Bone marrow (tissue), 2 donors: ENCODE data around the gene FAM241A.
A peak's percentile ranks its signal among the peaks of the same experiment; 100 is the strongest.

ENCODE experiments used
- DNase-seq, 2 donors: peaks; one replicate each; lab custom pipeline; 2025; lab: John Stamatoyannopoulos, UW

FAM241A gene

DNA sequence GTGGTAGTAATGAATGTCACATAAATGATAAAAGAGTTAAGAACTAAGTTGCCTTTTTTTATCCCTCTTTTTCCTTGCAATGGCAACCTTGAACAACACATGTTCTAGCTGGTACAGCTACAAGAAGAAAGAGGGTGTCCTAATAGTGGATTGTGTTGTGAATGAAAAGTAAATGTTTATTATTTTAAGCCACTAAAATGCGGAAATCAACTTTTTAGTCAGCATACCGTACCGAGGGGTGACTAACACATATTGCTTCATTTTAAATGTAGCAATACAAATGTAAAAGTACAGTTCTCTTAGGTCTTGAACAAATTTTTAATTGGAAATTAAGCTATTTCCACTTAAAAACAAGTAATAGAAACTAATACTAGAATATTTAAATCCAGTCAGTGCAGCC, 68.6 kb downstream of the FAM241A start:
- DNase-seq: no peak

DNA sequence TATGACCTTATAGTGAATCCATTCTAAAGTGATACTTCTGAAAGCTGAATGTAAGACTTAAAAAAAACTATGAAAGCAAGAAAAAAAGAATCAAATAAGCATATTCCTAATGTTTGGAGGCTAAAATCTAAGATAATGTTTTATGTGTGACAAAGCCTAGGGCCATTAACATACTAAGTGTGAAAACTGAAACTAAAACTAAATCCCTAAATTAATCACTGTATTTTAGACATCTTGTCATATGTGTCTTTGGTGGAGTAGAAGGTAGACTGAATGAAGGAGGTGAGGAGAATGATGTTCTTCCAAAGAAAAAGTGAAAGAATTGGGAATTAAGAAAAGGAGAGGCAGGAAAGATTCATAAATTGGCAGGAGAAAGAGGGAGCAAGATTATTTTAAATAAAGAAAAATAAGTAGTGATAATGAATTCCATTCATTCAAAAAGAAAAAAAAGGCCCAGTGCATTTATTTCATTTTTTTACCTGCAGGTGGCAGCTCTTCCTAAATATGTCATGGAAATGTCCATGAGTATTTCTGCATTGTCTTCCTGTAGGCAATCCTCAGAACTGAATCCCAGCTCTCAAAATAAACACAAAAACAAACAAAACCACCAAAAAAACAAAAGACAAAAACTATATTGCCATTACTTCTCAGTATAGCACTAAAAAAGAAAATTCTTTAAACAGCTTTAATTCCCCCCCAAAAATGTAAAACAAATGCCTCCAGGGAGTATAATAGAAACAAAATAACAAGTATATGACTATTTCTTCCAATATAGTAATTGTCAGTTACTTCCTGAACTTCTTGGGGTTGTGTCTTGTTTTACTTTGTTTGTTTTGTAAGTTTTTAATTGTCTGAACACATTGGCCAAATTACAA, 69.4 kb downstream of the FAM241A start:
- peak in 1 of 2 donors; percentile 35 for DNase-seq

- DNase-seq: no peak
These were observed 74.6 kb downstream of the FAM241A start for GRCh38 chr4:112219826-112220366.

DNA sequence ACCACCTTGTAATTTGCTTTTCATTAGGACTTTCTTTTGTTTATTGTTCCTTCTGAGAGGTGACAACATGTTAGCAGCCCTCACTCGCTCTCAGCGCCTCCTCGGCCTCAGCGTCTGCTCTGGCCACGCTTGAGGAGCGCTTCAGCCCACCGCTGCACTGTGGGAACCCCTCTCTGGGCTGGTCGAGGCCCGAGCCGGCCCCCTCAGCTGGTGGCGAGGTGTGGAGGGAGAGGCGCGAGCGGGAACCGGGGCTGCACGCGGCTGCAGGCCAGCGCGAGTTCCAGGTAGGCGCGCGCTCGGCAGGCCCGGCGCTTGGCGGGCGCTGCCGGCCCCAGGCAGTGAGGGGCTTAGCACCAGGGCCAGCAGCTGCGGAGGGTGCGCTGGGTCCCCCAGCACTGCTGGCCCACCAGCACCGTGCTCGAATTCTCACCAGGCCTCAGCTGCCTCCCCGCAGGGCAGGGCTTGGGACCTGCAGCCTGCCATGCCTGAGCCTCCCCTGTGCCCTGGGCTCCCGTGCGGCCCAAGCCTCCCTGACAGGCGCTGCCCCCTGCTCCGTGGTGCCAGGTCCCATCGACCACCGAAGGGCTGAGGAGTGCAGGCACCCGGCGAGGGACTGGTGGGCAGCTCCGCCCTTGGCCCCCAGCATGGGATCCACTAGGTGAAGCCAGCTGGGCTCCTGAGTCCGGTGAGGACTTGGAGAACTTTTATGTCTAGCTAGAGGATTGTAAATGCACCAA, 77.1 kb downstream of the FAM241A start:
- no peak for DNase-seq

DNA sequence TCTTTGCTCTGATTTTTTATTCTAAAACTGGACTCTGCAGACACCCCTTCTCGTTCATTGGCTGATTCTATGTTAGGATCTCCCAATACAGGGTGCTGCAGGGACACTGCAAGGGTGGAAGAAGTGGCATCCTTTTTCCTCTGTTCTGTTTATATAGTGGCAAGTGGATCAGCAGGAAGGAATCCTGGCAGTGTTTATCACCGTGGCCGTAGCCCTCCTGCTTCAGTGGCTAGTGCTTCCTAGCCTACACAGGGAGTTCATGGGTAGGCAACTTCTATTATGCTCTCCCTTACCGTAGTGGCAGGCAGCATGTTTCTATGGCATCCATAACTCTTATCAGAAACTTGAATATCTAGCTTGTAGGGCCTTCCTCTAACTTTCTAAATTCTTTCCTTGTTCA, 79.9 kb downstream of the FAM241A start:
- no peak for DNase-seq

DNA sequence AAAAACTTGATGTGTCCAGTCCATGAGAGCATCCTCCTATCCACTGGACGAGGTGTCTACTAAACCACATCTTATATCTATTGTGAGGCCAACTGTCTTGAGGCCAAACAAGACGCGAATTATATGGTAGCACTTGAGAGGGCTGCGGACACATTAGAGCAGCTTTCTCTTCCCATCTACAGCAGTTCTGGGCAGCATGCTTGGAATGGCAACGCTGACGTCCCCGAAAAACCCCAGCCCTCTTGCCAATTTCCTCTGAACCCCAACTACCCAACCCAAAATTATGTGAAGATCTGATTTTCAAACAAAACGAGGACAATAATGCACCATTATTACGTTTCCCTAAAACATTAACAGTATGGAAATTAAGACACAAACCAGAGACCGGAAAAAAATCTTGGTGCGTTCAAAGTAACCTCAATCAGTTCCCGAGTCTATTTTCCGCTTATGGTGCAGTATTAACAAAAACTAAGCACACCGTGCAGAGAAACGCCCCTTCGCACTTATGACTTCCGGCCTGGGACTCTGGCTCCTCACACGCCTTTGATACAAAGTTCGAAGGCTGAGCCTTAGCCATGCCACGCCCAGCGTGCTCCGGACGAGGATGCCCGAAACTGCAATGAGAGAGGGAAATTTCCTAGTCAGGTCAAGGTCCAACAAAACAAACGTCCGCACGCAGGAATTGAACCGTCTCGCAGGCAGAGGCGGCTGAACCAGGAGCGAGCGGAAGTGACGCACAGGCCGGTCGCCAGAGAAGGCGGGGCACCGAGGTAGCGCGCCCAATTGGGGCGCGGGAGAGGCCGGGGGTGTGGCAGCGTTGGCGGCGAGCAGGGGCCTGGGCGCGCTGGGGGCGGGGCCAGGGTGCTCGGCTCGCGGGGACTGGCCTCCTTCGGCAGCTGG, 85.9 kb downstream of the FAM241A start:
- DNase-seq: peak; percentile 94

DNA sequence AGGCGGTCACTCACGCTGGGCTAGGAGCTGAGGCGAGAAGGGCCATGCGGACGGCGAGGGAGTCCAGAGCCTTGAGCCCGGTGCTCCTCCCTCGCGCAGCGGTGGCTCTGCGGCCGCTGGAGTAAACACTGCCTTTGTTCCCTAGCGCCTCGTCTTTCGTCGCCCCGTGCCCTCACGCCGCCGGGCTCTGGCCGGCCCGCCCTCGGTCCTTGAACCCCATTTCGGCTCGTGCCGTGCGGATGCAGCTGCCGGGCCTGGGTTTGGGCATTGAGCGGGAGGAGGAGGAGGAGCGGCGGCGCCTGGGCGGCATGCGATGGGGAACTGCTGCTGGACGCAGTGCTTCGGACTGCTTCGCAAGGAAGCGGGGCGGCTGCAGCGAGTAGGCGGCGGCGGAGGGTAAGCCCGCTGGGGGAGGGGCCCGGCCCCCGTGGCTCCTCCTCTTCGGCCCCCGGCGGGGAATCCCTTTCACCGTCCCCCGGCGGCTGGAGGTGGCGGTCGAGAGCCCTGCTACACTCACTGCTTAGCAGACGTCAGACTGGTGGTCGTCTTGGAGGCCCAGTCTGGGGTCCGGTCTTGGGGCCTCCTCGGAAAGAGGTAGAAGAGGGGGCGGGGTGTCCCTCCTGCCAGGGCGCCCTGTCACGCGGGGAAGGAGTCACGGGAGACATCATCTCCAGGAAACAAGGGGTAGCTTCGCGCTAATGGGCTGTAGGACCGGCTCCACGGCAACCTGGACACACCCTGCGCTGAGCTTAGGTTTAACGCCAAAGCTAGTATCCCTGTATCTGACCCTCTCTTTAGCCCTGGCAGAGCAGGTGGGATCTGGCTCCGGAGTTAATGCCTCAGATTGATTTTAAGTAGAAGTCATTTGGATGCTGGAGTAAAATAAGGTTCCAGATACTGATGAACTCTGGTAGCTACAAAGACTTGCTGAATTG, 86.8 kb downstream of the FAM241A start, which contains the start of gene AP1AR:
AP1AR (plus strand) TSS at position 9 of the 935 bp plus-strand sequence; CDS start at position 314, 305 bp downstream.
- DNase-seq: peak; percentile 61 to 91

DNA sequence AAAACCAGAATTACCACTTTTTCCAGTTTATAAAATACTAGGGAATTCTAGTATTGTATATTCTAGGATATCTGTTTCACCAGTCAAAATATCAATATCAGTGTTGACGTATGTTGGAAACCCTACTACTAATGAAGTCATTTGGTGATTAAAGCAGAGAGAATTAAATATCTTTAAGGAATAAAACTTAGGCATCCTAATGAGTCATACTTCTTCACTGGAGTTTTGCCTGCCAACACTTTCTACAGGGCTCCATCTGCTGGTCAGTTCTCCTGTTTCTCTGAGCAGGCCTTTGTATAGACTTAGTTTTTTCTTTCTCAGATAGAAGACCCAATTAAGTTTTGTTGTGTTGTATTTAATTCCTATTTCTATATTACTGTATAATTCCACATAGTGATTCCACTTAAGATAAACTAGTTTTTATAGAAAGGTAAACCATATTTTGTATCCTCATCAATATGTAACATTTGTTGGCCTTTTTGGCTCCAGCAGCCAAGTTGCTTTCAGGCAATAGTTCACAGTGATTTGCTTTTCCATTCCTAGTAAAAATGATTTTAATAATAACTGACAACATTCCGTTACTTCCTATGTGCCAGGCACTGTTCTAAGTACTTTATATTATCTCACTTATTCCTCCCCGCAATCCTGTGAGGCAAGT, 89.8 kb downstream of the FAM241A start:
- peak in 1 of 2 donors; percentile 82 for DNase-seq

DNA sequence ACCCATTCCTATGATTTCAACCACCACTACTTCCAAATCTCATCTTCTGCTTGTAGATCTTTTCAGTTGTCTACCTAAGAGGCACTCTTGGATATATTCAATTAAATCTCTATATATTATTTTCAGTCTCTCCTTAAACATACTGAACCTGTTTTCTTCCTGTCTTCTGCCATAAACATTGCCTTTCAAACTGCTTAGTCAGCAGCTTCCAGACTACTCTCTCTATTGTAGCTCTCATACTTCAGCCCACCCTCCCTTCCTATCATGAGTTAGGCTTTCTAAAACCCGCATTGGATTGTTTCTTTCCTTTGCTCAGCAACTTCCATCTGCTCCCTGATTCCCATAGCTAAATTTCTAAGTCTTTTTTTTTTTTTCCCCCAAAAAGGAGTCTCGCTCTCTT, 90.8 kb downstream of the FAM241A start:
- no peak for DNase-seq

DNA sequence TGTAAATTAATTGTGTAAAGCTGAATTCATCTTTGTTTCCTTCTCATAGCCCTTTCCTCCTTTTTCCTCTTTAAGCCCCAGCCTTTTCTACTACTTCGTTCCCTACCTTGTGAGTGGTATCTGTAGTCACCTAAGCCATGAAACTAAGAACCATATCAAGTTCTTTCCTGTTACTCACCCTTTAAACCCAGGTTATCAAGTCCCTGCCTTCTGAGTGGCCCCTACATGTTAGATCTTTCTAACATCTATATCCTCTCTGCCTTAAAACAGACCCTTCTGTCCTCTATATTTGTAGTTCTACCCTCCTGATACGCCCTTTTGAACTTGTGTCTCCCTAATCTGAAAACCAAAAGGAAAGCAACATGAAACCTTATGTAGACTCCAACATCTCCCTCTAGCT, 93.6 kb downstream of the FAM241A start:
- no peak for DNase-seq
